ENCODE results near the gene CDH11. TPM values are rescaled to one million over a fixed set of nuclear protein-coding genes. Genes with fewer than 3 reads are reported as not detected.

CDH11 gene
- total RNA-seq, 4 donors from 2014 or later, result 28.2 to 74.1 (median 53.2) TPM

DNA sequence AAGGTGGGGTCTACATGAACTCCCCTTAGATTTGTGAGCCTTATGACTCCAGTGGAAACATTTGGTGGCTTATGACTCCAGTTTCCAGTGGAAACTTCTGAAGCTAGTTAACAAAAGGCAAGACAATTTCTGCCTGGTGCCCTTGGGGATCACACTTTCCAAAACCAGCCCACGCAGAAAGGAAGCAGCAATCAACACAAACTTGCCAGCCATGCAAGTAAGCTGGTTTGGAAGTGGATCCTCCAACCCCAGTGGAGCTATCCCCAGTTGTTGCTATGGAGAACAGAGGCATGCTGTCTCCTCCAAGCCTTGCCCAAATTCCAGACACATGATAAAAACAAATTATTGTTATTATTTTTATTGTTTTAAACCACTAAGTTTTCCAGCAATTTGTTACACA is 130.9 kb downstream of the CDH11 start:
- ATAC-seq (ENCODE audit: low FRiP score) (no peak), DNase-seq (ENCODE audit: low spot score) (no peak)
- TF ChIP-seq, protein P1, sequence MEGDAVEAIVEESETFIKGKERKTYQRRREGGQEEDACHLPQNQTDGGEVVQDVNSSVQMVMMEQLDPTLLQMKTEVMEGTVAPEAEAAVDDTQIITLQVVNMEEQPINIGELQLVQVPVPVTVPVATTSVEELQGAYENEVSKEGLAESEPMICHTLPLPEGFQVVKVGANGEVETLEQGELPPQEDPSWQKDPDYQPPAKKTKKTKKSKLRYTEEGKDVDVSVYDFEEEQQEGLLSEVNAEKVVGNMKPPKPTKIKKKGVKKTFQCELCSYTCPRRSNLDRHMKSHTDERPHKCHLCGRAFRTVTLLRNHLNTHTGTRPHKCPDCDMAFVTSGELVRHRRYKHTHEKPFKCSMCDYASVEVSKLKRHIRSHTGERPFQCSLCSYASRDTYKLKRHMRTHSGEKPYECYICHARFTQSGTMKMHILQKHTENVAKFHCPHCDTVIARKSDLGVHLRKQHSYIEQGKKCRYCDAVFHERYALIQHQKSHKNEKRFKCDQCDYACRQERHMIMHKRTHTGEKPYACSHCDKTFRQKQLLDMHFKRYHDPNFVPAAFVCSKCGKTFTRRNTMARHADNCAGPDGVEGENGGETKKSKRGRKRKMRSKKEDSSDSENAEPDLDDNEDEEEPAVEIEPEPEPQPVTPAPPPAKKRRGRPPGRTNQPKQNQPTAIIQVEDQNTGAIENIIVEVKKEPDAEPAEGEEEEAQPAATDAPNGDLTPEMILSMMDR (IDR thresholded peaks at IDR 0.05), result no peak

DNA sequence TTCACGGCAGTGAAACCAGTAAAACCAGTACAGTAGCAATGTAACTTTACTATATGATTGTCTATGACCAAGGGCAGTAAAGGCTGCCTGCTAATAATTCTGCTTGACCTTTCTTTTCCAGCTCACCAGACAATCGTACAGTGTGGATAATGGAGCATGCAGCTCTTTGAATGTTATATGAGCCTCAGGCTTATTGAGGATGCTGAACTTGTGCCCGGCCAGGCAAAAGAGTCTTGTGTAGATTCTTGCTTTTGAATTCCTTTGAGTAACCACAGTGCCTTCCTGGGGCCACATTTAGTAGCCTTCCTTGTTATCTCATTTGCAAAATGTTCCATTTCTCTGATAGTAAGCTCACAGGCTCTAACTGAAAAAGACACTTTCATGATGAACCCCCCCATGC is 131.8 kb downstream of the CDH11 start:
- TF ChIP-seq, protein P1 (IDR thresholded peaks at IDR 0.05), result no peak
- ATAC-seq (ENCODE audit: low FRiP score) (no peak), DNase-seq (ENCODE audit: low spot score) (no peak)

DNA sequence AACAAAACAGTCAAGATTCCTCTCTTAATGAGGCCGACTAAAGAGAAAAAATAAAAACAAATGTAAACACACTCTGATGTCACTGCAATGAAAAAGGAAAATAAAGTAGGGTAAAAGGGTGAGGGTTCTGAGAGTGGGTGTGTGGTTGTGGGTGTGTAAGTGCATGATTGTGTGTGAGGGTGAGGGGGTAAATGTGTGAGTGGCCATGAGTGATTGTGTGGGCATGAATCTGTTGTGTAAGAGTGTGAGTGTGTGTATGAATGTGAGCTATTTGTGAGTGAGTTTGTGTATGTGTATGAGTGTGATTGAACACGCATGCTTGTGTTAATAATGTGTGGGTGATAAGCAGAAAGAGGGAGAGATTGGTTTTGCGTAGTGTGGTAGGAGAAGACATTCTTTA is 132.8 kb downstream of the CDH11 start:
- TF ChIP-seq, protein P1 (IDR thresholded peaks at IDR 0.05), result no peak
- ATAC-seq (ENCODE audit: low FRiP score) (no peak), DNase-seq (ENCODE audit: low spot score) (no peak)

DNA sequence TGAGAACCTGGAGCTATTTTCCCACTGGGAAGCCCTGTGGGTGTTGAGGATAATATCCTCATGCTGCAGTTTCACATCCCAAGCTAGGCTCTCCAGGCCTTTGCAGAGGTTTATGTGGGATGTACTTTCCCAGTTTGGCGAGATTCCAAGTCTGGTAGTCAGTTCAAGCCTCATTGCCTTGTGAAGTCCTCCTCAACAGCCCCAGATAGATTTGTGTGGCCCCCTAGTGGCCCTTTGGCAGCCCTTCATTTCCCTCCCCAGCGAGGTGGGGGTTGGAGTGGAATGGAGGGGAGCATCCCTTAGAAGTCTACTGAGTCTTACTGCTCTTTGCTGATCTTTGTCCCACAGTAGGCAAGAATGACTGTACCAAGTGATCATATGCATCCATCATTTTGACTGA is 137.9 kb downstream of the CDH11 start:
- DNase-seq (ENCODE audit: low spot score) (no peak), ATAC-seq (ENCODE audit: low FRiP score) (peak; percentile 40)
- TF ChIP-seq, protein P1 (IDR thresholded peaks at IDR 0.05), result no peak

DNA sequence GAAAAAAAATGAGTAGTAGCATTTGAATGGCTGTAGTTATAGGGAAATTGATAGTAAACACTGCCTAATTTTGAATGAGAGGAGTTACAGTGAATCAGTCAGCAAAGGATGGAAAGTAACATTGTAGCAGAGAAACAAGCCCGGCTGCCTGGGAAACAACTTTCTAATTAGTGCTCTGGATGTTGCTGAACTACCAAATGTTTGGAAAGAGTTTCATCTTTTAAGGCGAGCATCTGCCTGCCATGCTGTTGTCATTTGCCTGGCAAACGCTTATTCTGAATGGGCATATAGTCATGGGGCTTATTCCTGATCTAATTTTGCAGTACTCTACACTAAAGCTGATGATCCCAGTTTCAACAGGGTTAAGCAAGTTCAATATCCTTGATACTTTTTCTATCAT is 138.6 kb downstream of the CDH11 start:
- TF ChIP-seq, protein P1 (IDR thresholded peaks at IDR 0.05), result no peak
- DNase-seq (ENCODE audit: low spot score), result no peak
- no peak for ATAC-seq (ENCODE audit: low FRiP score)

DNA sequence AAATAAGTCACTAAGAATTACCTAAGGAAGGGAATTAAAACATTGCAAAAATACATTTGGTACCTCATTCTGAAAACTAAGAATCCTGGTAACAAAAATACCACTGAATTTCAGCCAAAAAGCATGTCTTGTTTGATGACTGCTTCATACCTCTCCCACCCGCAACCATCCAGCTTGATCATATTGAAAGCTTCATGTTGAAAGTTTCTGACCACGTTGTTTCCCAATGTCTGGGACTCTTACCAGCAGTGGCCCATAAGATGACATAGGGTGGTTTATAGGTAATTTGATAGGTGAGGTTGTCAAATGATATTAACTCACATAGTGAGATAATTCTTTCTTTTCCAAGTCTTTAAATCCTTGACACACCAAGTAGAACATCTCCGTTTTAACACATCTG is 139.3 kb downstream of the CDH11 start:
- no peak for DNase-seq (ENCODE audit: low spot score)
- no peak for ATAC-seq (ENCODE audit: low FRiP score)
- TF ChIP-seq, protein P1 (IDR thresholded peaks at IDR 0.05), result no peak

DNA sequence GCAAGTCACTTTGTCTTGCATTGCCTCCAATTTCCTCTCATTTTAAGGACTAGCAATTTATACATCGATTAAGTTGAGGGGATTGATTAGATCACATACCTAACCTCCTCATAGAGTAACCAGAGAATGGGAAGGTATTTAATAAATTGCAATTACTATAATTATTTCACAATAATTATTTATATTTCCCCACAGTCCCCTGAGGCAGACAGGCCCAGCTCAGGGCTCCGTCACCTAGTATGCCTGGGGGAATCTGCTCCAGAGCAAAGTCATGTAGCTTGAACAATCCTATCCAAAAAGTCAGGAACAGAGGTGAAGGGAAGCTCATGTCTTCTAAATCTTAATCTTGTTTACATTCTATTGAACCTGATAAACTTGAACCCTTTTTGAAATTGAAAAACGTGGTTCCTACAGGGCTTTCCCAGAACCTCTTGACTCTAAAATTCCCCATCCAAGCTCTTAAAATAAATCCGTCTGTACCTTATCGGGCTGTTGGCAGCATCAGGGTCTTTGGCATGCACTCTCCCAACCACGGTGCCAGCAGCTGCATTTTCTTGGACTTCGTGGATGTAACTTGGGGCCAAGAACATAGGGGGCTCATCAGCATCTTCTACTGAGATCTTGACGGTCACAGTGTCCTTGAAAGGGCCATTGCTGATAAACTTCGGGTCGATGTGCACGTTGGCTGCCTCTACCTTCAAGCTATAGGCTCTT is 140.1 kb downstream of the CDH11 start:
- DNase-seq (ENCODE audit: low spot score), result no peak
- ATAC-seq (ENCODE audit: low FRiP score), result no peak
- TF ChIP-seq, protein P1 (IDR thresholded peaks at IDR 0.05), result no peak
